GM19025 (cell line): ENCODE measurements around the gene POLH.
"Not testable (repeated sequence)": the region's sequence is repeated elsewhere in the genome, so short reads cannot be mapped to it uniquely, and the experiment has no call there.

Source experiments
- ATAC-seq: cut with Tn5 transposase; IDR thresholded peaks from one replicate; pipeline ENCODE4 v1.9.1; 2021; ENCODE audit warnings: mild to moderate bottlenecking, low read depth, moderate library complexity; ENCODE audit not compliant: unreplicated experiment

POLH gene

GRCh38 chr6:43629505-43630300 lies 53.7 kb downstream of the POLH start:
- ATAC-seq: peak; percentile 51

- ATAC-seq: no peak
Measured at GRCh38 chr6:43630980-43631619, 55.1 kb downstream of the POLH start.

- not testable (repeated sequence) for ATAC-seq
Measured at GRCh38 chr6:43633002-43633401, 57.0 kb downstream of the POLH start.

GRCh38 chr6:43634702-43635303 lies 58.8 kb downstream of the POLH start:
- no peak for ATAC-seq

- ATAC-seq: peak; percentile 78
Measured at GRCh38 chr6:43635387-43636307, 59.7 kb downstream of the POLH start, which contains the start of gene MAD2L1BP. TSS of gene MAD2L1BP (plus strand) at chr6:43635840. CDS start at chr6:43635876, 36 bp downstream.

- ATAC-seq: peak; percentile 12
Measured at GRCh38 chr6:43636308-43636659, 60.3 kb downstream of the POLH start.

GRCh38 chr6:43639984-43640800 lies 64.2 kb downstream of the POLH start:
- no peak for ATAC-seq

GRCh38 chr6:43644940-43645612 lies 69.1 kb downstream of the POLH start, which contains the start of gene RSPH9:
TSS of gene RSPH9 (plus strand) at chr6:43645036. CDS start at chr6:43645099, 63 bp downstream.
- no peak for ATAC-seq

- ATAC-seq: no peak
Measured at GRCh38 chr6:43645613-43645964, 69.6 kb downstream of the POLH start.

- ATAC-seq: no peak
Measured at GRCh38 chr6:43647613-43648012, 71.6 kb downstream of the POLH start.

GRCh38 chr6:43648248-43648647 lies 72.3 kb downstream of the POLH start:
- no peak for ATAC-seq

GRCh38 chr6:43652822-43653221 lies 76.8 kb downstream of the POLH start:
- not testable (repeated sequence) for ATAC-seq

GRCh38 chr6:43657221-43657802 lies 81.3 kb downstream of the POLH start:
- ATAC-seq: no peak

- no peak for ATAC-seq
Measured at GRCh38 chr6:43658161-43658560, 82.2 kb downstream of the POLH start.

- ATAC-seq: not testable (repeated sequence)
Measured at GRCh38 chr6:43662948-43663347, 87.0 kb downstream of the POLH start.
